ENCODE data around the gene FAM170B. TPM values are rescaled to one million over a fixed set of nuclear protein-coding genes. Genes with fewer than 3 reads are reported as not detected.

The FAM170B gene
- polyA plus RNA-seq, 1 of the 3 experiments (the other 2 are of a cell fraction), result not detected

- Histone ChIP-seq H3K9me3 (no peaks in the 10 kb centered on the region), H3F3A (replicated peaks; ENCODE audit: insufficient read depth) (no peaks in the 10 kb centered on the region), H4K20me1 (ENCODE audit: insufficient read depth) (no peaks in the 10 kb centered on the region), H3K4me2 (no peak overlapping the region), H3K4me1 (ENCODE audit: control insufficient read depth in 1 of 2, insufficient read depth in 2 of 2, low read depth in 1 of 2, low read length in 1 of 2) (peaks cover 0 to 3% of the 10 kb centered on the region in 2 experiments; a peak in 1 of 4 replicates), H3K27me3 (ENCODE audit: insufficient read depth) (no peaks in the 10 kb centered on the region), H3K4me3 (ENCODE audit: low read depth in 2 of 2, low read length in 1 of 2) (no peak overlapping the region), H3K9ac (no peak overlapping the region), H2AFZ (ENCODE audit: low read depth) (no peak overlapping the region), H3K36me3 (replicated peaks in 1 of 2; ENCODE audit: control insufficient read depth in 1 of 2, insufficient read depth in 2 of 2, low read length in 1 of 2) (no peaks in the 10 kb centered on the region), H3K9me2 (no peaks in the 10 kb centered on the region), H3K27ac (ENCODE audit: low read depth in 2 of 2, low read length in 1 of 2) (no peak overlapping the region), H3K79me2 (ENCODE audit: insufficient read depth) (no peaks in the 10 kb centered on the region)
- ChIA-PET CTCF (interaction anchor here (0.6 to 2.0 kb wide), 9 partner anchors 9 to 505 kb away, joined by 3 to 8 read pairs (median 3); no protein-coding TSS in a partner anchor), POLR2A (no interaction called here)
- 41% methylated on average over 4 of the region's 5 CpGs for WGBS (ENCODE audit: low lambda C conversion rate)
- DNase-seq, result no peak
- no peak for TF ChIP-seq ZBTB33 (IDR thresholded peaks at IDR 0.05; ENCODE audit: borderline replicate concordance, low read depth)
- TF ChIP-seq CTCF (IDR thresholded peaks at IDR 0.05), result no peak
- TF ChIP-seq USF2 (IDR thresholded peaks at IDR 0.05; ENCODE audit: borderline replicate concordance, low read depth, low read length), result no peak
- TF ChIP-seq FOXJ3 (CRISPR knock-in tag; IDR thresholded peaks at IDR 0.05), result no peak
- no peak for TF ChIP-seq RAD21 (IDR thresholded peaks at IDR 0.05; ENCODE audit: low read length)
Observed at GRCh38 chr10:49160814-49161213, 27.0 kb upstream of the FAM170B start.

- H3K79me2 ChIP-seq (ENCODE audit: insufficient read depth), result no peaks in the 10 kb centered on the region
- no peak overlapping the region for H3K4me2 ChIP-seq
- H3K4me1 ChIP-seq (ENCODE audit: control insufficient read depth in 1 of 2, insufficient read depth in 2 of 2, low read depth in 1 of 2, low read length in 1 of 2), result no peaks in the 10 kb centered on the region; a peak in 1 of 4 replicates
- H3K9me2 ChIP-seq, result no peaks in the 10 kb centered on the region
- H3K9ac ChIP-seq, result no peak overlapping the region
- no peak overlapping the region for H2AFZ ChIP-seq (ENCODE audit: low read depth)
- POLR2A ChIA-PET, result no interaction called here
- H4K20me1 ChIP-seq (ENCODE audit: insufficient read depth), result no peaks in the 10 kb centered on the region
- DNase-seq, result no peak
- H3K27ac ChIP-seq (ENCODE audit: low read depth in 2 of 2, low read length in 1 of 2), result no peak overlapping the region
- no peaks in the 10 kb centered on the region for H3K27me3 ChIP-seq (ENCODE audit: insufficient read depth)
- no peaks in the 10 kb centered on the region for H3K9me3 ChIP-seq
- no peak overlapping the region for H3K4me3 ChIP-seq (ENCODE audit: low read depth in 2 of 2, low read length in 1 of 2)
- H3K36me3 ChIP-seq (replicated peaks in 1 of 2; ENCODE audit: control insufficient read depth in 1 of 2, insufficient read depth in 2 of 2, low read length in 1 of 2), result no peaks in the 10 kb centered on the region
- CTCF ChIA-PET, result interaction anchor here (1.1 kb wide), 1 partner anchor 9 kb away, joined by 3 read pairs; no protein-coding TSS in a partner anchor
- no peaks in the 10 kb centered on the region for H3F3A ChIP-seq (replicated peaks; ENCODE audit: insufficient read depth)
- WGBS (ENCODE audit: low lambda C conversion rate), result 22% methylated on average over 5 of the region's 5 CpGs
- no peak for TF ChIP-seq CHD2 (IDR thresholded peaks at IDR 0.05; ENCODE audit: low read length, partially characterized antibody)
- TF ChIP-seq MXI1 (IDR thresholded peaks at IDR 0.05; ENCODE audit: low read depth, low read length), result no peak
- no peak for TF ChIP-seq REST (IDR thresholded peaks at IDR 0.05; ENCODE audit: low read depth, low read length)
- no peak for TF ChIP-seq FOXM1 (IDR thresholded peaks at IDR 0.05; ENCODE audit: low read depth)
- no peak for TF ChIP-seq SIN3A (IDR thresholded peaks at IDR 0.05; ENCODE audit: borderline replicate concordance, low read depth, low read length)
- TF ChIP-seq USF2 (IDR thresholded peaks at IDR 0.05; ENCODE audit: borderline replicate concordance, low read depth, low read length), result no peak
- TF ChIP-seq ELF1 (IDR thresholded peaks at IDR 0.05), result no peak
- TF ChIP-seq TCF12 (IDR thresholded peaks at IDR 0.05), result no peak
- no peak for TF ChIP-seq SMC3 (IDR thresholded peaks at IDR 0.05; ENCODE audit: low read depth, low read length)
- no peak for TF ChIP-seq MEF2A (IDR thresholded peaks at IDR 0.05; ENCODE audit: borderline replicate concordance, low read depth)
- TF ChIP-seq EZH2phosphoT487 (IDR thresholded peaks at IDR 0.05; ENCODE audit: borderline replicate concordance, low read depth), result no peak
- TF ChIP-seq TAF1 (IDR thresholded peaks at IDR 0.05; ENCODE audit: borderline replicate concordance, low read depth, low read length), result no peak
- TF ChIP-seq EP300 (IDR thresholded peaks at IDR 0.05; ENCODE audit: borderline replicate concordance in 1 of 2, low read depth in 1 of 2, low read length in 1 of 2), result no peak
Observed at GRCh38 chr10:49160110-49160509, 26.3 kb upstream of the FAM170B start.

Data from SK-N-SH (cell line).